ENCODE results near the gene UROC1.

Gene UROC1

DNA sequence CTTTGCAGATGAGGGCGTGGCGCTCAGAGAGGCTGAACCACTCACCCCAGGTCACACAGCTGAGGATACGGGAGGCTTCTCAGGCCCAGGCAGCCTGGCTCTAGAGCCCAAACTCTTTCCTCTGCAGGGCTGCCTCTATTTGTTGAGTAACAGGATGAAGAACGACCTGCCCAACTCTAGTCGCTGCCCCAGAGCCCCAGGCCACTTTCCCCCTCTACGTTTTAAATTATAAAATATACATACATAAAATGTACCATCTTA, 22.7 kb downstream of the UROC1 start:
- no peak for DNase-seq (ENCODE audit: low spot score)

GRCh38 chr3:126494204-126494969, 23.2 kb downstream of the UROC1 start:
- no peak for DNase-seq (ENCODE audit: low spot score)

DNA sequence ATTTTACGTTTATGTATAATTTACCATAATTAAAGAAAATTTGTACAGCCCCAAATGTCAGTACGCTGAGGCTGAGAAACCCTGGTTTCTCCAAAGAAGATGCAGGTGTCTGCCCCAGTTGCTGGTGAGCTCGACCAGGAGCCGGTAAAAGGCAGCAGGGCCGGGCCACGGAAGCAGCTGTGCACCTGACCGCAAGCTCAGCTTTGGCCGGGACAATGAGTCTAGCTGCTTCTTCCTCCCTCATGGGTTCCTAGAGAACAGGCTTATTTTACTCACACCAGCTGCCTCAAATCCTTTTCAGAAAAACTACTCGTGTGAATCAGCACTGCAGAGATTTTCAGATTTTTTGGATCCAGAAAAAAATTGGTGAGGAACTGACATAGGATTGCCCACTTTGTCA, 23.8 kb downstream of the UROC1 start:
- no peak for DNase-seq (ENCODE audit: low spot score)

DNA sequence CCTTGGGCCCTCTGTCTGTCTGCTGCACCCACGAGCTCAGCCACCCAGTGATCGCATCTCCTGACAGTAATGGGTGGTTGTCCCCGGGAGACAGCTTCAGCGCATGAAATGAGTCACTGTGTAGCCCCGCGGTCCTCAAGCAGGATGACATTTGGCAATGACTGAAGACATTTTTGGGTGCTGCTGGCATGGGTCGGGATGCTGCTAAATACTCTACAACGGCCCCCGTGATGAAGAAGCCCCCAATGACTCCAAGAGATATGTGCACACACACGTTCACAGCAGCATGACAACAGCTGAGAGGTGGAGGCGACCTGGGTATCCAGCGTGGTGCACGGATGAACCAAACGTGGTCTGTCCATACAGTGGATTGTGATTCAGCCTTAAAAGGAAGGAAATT, 24.5 kb downstream of the UROC1 start:
- DNase-seq (ENCODE audit: low spot score): no peak

- DNase-seq (ENCODE audit: low spot score): no peak
These were observed 26.2 kb downstream of the UROC1 start for GRCh38 chr3:126491221-126492013.

GRCh38 chr3:126490619-126491018, 27.0 kb downstream of the UROC1 start:
- no peak for DNase-seq (ENCODE audit: low spot score)

DNA sequence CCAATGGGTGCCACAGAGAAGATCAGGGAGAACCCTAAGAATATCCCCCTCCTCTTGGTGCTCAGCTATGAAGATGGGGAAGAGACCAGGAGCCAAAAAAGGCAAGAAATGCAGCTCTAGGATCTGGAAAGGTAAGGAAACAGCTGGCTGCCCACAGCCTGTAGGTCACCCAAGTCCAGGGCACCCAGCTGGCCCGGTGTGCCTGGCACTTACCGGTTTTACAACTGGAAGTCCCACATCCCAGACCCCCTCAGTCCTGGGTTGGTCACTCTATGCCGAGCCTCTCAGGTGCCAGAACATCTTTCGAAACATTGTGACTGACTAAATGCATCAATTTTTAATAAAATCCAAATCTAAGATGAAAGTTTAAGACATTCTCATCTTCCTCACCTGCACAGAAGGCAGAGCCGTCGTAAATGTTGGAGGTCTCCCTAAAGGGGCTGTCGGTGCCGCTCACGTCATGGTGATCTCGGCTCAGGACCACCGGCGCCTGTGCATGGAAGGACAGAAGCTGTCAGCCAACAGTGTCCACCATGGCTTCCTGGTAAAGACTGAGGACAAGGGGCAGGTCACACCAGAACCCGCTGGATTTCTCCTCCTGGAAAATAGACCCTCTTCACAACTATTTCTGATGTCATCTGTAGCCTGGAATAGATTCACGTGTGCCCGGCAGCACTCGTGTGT, 28.5 kb downstream of the UROC1 start:
- no peak for DNase-seq (ENCODE audit: low spot score)

GRCh38 chr3:126488185-126488584, 29.4 kb downstream of the UROC1 start:
- DNase-seq (ENCODE audit: low spot score): no peak

- no peak for DNase-seq (ENCODE audit: low spot score)
These were observed 30.3 kb downstream of the UROC1 start for GRCh38 chr3:126487151-126487771.

DNA sequence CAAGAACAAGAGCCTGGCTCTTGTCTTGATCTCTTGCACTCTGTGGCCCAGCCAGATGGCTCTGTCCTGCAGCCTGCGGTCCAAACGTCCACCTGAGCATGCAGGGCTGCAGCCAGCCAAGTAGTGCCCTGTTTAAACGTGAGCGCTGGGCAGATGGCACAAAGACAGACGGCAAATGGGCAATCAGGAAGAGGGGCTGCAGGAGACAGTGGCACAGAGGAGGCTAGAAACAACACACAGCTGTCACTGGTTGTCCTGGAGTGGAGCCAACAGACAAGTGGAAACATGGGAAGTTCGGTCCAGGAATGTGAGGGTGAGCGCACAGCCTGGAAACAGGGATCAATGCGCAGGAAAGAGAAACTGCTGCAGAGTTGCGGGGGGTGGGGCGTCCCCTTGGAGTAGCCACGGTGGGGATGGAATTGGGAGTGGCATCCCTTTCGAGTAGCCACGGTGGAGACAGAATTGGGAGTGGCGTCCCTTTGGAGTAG, 31.2 kb downstream of the UROC1 start:
- DNase-seq (ENCODE audit: low spot score): no peak

DNA sequence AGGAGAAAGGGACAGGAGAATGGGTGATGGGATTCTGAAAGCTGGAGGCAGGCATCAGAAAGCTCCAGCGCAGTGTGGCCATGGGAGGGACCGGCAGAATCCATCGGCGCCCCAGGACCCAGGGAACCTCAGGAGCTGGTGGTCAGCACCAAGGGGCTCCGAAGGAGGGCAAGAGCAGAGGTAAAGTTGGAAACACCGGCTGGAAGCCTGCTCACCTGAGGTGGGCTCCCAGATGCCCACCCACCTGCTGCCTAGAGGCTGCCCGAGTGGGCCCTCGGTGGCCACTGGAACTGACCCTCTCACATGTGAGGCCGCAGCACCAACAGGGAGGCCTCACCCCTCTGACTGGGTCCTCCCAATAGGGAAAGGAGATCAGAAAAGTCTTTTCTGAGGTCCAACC, 31.6 kb downstream of the UROC1 start:
- DNase-seq (ENCODE audit: low spot score): no peak

GRCh38 chr3:126485176-126485897, 32.2 kb downstream of the UROC1 start:
- DNase-seq (ENCODE audit: low spot score): no peak

- no peak for DNase-seq (ENCODE audit: low spot score)
These were observed 32.9 kb downstream of the UROC1 start for GRCh38 chr3:126484662-126485061.

DNA sequence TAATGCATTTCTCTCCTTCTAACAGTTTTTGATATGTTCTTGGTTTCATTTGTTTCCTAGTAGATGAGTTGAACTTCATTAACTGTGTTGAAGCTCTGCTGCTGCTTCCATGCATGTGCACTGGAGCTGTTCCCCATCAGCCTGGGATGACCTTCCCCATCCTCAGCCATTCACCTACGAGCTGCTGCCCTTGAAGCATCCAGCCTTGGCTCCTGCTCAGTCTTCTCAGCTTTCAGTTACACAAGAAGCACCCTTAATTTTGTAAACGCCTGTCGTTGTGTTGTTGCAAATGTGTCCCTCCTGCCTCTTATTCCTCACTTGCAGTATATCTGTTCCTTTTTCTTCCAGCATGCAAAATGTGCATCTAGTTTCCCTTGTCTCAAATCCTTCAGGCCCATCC, 33.4 kb downstream of the UROC1 start:
- no peak for DNase-seq (ENCODE audit: low spot score)

DNA sequence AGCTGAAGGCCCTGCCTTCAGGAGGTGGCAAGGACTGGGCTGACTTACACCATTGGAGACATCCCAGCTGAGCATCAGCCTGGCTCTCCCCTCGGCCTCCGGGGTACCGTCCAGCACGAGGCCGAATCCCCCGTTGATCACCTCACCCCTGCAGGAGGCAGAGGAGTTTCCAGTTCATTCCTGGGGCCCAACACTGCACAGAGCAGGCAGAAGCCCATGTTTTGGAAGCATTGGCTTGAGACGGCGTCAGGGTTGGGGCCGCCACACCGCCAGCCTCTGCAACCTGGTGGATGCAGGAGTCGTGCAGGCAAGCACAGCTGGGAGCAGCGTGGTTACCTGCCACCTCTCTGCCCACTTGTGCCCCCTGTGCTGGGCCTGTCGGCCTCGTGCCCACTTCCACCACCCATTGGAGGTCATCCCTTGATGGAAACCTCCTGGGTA, 34.2 kb downstream of the UROC1 start:
- DNase-seq (ENCODE audit: low spot score): no peak

GRCh38 chr3:126482503-126483255, 34.9 kb downstream of the UROC1 start:
- no peak for DNase-seq (ENCODE audit: low spot score)

- DNase-seq (ENCODE audit: low spot score): no peak
These were observed 35.6 kb downstream of the UROC1 start for GRCh38 chr3:126481808-126482502.

DNA sequence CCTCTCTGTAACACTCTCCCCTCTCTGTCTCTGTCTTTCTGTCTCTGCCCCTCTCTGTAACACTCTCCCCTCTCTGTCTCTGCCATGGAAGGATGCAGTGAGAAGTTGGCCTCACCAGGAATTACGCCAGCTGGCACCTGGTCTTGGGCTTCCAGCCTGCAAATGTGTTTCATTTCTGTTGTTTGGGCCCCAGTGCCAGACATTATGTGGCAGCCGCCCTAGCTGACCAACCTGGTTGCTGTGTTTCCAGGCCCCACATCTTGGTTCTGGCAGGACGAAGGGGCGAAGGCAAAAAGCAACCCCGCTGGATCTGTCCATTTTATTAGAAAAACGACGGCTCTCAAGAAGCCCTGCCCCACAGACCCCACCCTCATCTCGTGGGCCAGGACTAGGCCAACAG, 36.7 kb downstream of the UROC1 start:
- DNase-seq (ENCODE audit: low spot score): no peak

GRCh38 chr3:126480206-126480605, 37.4 kb downstream of the UROC1 start:
- no peak for DNase-seq (ENCODE audit: low spot score)

- no peak for DNase-seq (ENCODE audit: low spot score)
These were observed 37.9 kb downstream of the UROC1 start for GRCh38 chr3:126479642-126480041.
